ENCODE measurements around the gene RPL18. TPM values are rescaled to one million over a fixed set of nuclear protein-coding genes. Genes with fewer than 3 reads are reported as not detected.
A peak's percentile ranks its signal among the peaks of the same experiment; 100 is the strongest.

RPL18 gene
- total RNA-seq, 4 donors from 2014 or later = 1,394 to 2,260 (median 1,686) TPM

DNA sequence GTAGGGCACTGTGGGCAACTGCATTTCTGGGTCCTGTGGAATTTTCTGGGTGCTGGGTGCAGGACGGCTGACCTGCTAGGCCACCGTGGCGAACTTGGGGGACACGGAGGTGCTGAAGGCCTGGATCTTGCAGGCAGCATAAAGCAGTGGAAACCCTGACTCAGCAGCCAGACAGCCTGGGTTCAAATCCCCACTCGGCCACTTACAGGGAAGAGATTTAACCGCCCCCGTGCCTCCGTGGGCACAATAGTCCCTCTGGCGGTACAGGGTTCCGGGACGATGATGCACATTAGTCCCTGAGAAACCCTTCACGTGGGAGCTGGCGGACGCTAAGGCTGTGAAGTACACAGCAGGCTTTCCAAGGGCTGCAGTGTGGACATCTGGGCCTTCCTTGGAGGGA is 7.1 kb downstream of the RPL18 start:
- Histone ChIP-seq H3K27ac (no peak overlapping the region), H3K4me1 (peaks cover 14 to 25% (median 24%) of the 10 kb centered on the region in 4 donors), H3K36me3 (peaks cover 0 to 17% (median 5%) of the 10 kb centered on the region in 4 donors), H3K4me3 (no peak overlapping the region), H3K9me3 (no peaks in the 10 kb centered on the region), H3K27me3 (no peaks in the 10 kb centered on the region)
- TF ChIP-seq EP300 (IDR thresholded peaks at IDR 0.05; ENCODE audit: low read depth) (no peak), POLR2AphosphoS5 (IDR thresholded peaks at IDR 0.05) (no peak), POLR2A (IDR thresholded peaks at IDR 0.05) (no peak)
- TF ChIP-seq, protein P1, sequence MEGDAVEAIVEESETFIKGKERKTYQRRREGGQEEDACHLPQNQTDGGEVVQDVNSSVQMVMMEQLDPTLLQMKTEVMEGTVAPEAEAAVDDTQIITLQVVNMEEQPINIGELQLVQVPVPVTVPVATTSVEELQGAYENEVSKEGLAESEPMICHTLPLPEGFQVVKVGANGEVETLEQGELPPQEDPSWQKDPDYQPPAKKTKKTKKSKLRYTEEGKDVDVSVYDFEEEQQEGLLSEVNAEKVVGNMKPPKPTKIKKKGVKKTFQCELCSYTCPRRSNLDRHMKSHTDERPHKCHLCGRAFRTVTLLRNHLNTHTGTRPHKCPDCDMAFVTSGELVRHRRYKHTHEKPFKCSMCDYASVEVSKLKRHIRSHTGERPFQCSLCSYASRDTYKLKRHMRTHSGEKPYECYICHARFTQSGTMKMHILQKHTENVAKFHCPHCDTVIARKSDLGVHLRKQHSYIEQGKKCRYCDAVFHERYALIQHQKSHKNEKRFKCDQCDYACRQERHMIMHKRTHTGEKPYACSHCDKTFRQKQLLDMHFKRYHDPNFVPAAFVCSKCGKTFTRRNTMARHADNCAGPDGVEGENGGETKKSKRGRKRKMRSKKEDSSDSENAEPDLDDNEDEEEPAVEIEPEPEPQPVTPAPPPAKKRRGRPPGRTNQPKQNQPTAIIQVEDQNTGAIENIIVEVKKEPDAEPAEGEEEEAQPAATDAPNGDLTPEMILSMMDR (IDR thresholded peaks at IDR 0.05) = no peak
- 90% methylated on average over 14 of the region's 14 CpGs; no CpG with 5 or more reads in 1 of the 2 donors for WGBS, 2 donors (ENCODE audit: low coverage in 1 of 2)
- in situ Hi-C loops (cut with MboI; ENCODE audit: low pct_ligation_motif_present in 1 of 4, low pct_unique_long_range_greater_than_20kb in 1 of 4, low sequenced_read_pairs in 3 of 4) = no loop called here
- intact Hi-C loops (cut with DNase I; ENCODE audit: low total_unique reads) = no loop called here
- no peak for DNase-seq

DNA sequence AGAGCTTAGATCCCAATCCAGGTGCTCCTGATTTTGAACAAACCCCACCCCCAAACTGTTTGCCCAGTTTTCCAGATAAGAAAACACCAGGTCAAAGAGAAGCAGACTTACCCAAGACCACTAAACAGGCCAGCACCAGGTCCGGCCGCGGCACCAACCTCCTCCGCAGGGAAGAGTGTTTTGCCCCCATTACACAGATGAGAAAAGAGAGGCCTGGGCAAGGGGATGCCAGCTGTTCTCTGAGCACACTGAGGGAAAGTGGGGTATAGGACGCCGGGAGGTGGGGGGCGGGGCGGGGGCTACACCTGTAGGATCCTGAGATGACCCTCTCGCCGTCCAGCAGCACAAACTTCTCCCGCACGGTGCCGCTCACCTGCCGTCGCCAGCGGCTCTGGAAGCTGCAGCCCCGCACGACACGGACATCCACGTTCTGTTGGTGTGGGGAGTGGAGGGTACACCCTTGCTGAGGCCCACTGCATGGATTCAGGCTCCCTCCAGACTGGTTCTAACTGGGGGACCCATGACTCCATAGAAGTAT is 9.3 kb downstream of the RPL18 start:
- TF ChIP-seq POLR2AphosphoS5 (IDR thresholded peaks at IDR 0.05) = no peak
- TF ChIP-seq POLR2A (IDR thresholded peaks at IDR 0.05) = no peak
- TF ChIP-seq, protein P1 (IDR thresholded peaks at IDR 0.05) = no peak
- TF ChIP-seq EP300 (IDR thresholded peaks at IDR 0.05; ENCODE audit: low read depth) = no peak
- no peak for DNase-seq
- H3K27ac ChIP-seq = no peak overlapping the region
- no peaks in the 10 kb centered on the region for H3K36me3 ChIP-seq
- H3K4me1 ChIP-seq = peaks cover 0 to 12% (median 7%) of the 10 kb centered on the region in 4 donors
- H3K27me3 ChIP-seq = no peaks in the 10 kb centered on the region
- intact Hi-C loops (cut with DNase I; ENCODE audit: low total_unique reads) (no loop called here), in situ Hi-C loops (cut with MboI; ENCODE audit: low pct_ligation_motif_present in 1 of 4, low pct_unique_long_range_greater_than_20kb in 1 of 4, low sequenced_read_pairs in 3 of 4) (no loop called here)
- H3K4me3 ChIP-seq = no peak overlapping the region
- H3K9me3 ChIP-seq = no peaks in the 10 kb centered on the region
- WGBS, 2 donors (ENCODE audit: low coverage in 1 of 2) = 89 to 95% methylated on average over 6 to 20 of the region's 20 CpGs

DNA sequence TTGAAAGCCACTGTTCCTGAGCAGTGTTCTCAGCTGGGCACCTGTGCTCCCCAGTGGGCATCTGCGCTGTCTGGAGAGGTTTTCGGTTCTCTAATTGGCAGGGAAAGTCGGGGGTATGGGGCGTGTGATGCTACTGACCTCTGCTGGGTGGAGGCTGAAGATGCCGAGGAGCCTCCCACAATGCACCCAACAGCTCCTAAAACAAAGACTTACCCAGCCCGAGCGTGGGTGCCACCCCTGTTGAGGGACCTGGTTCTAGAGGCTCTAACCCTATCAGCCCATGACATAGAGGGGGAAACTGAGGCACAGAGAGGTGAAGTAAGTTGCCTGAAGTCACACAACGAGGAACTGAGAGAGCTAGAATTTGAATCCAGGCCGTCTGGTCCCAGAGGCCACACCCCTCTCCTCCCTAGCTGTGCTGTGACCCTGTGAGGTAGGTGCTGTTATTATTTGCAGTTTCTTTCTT is 10.1 kb downstream of the RPL18 start:
- no peaks in the 10 kb centered on the region for H3K9me3 ChIP-seq
- no peaks in the 10 kb centered on the region for H3K27me3 ChIP-seq
- no peak overlapping the region for H3K4me3 ChIP-seq
- TF ChIP-seq, protein P1 (IDR thresholded peaks at IDR 0.05) = peak; percentile 30 to 47 (median 37)
- no peak for TF ChIP-seq POLR2A (IDR thresholded peaks at IDR 0.05)
- no peaks in the 10 kb centered on the region for H3K36me3 ChIP-seq
- DNase-seq = peak; percentile 68
- intact Hi-C loops (cut with DNase I; ENCODE audit: low total_unique reads) (no loop called here), in situ Hi-C loops (cut with MboI; ENCODE audit: low pct_ligation_motif_present in 1 of 4, low pct_unique_long_range_greater_than_20kb in 1 of 4, low sequenced_read_pairs in 3 of 4) (no loop called here)
- H3K4me1 ChIP-seq = peaks cover 0 to 12% (median 7%) of the 10 kb centered on the region in 4 donors
- WGBS, 2 donors (ENCODE audit: low coverage in 1 of 2) = 12% methylated on average over 7 of the region's 9 CpGs; no CpG with 5 or more reads in 1 of the 2 donors
- peak overlapping the region in 1 of 4 donors; percentile 34 for H3K27ac ChIP-seq

DNA sequence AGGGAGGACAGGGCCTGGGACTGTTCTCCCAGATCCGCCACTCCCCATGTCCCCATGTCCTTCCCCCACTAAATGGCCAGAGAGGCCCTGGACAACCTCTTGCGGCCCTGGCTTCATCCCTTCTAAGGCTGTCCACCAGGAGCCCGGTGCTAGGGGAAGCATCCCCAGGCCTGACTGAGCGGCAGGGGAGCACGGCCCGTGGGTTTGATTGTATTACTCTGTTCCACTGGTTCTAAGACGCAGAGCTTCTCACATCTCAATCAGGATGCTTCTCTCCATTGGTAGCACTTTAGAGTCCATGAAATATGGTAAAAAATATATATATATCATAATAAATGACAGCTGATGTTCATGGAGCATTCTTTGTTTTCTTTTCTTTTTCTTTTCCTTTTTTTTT is 11.6 kb downstream of the RPL18 start:
- Histone ChIP-seq H3K9me3 (no peaks in the 10 kb centered on the region), H3K36me3 (no peaks in the 10 kb centered on the region)
- DNase-seq = no peak

More for the DNA sequence above, 11.6 kb downstream of the RPL18 start:
- H3K27me3 ChIP-seq = no peaks in the 10 kb centered on the region
- intact Hi-C loops (cut with DNase I; ENCODE audit: low total_unique reads) = no loop called here
- in situ Hi-C loops (cut with MboI; ENCODE audit: low pct_ligation_motif_present in 1 of 4, low pct_unique_long_range_greater_than_20kb in 1 of 4, low sequenced_read_pairs in 3 of 4) = no loop called here
- no peak overlapping the region for H3K27ac ChIP-seq
- no peak overlapping the region for H3K4me3 ChIP-seq
- peaks cover 0 to 15% (median 3%) of the 10 kb centered on the region in 4 donors for H3K4me1 ChIP-seq
- WGBS, 2 donors (ENCODE audit: low coverage in 1 of 2) = 89 to 90% methylated on average over 5 to 7 of the region's 7 CpGs
- no peak for TF ChIP-seq EP300 (IDR thresholded peaks at IDR 0.05; ENCODE audit: low read depth)
- TF ChIP-seq, protein P1 (IDR thresholded peaks at IDR 0.05) = no peak
- no peak for TF ChIP-seq POLR2AphosphoS5 (IDR thresholded peaks at IDR 0.05)
- TF ChIP-seq POLR2A (IDR thresholded peaks at IDR 0.05) = no peak

All from transverse colon (tissue), 4 donors.